ENCODE results near the gene CALHM5. TPM values are rescaled to one million over a fixed set of nuclear protein-coding genes. Genes with fewer than 3 reads are reported as not detected.

Gene CALHM5
- total and polyA plus RNA-seq, 9 of the 15 experiments (the other 6 are each of a cell fraction or from before 2014, with no cell fraction given), result under 0.01 to 0.05 (median 0.02) TPM; not detected in 2

GRCh38 chr6:116511424-116512110, at the start of gene CALHM5 (continued):
- TF ChIP-seq RCOR1 (IDR thresholded peaks at IDR 0.05; ENCODE audit: borderline replicate concordance in 1 of 2, low read depth in 2 of 2, low read length in 2 of 2) (peak in 1 of 2 experiments; percentile 47; a peak in 1 of 4 replicates), TCF15 (CRISPR knock-in tag; IDR thresholded peaks at IDR 0.05) (no peak), THRAP3 (IDR thresholded peaks at IDR 0.05; ENCODE audit: borderline replicate concordance) (no peak), C11orf30 (IDR thresholded peaks at IDR 0.05; ENCODE audit: low read depth) (no peak), ZNF197 (CRISPR knock-in tag; IDR thresholded peaks at IDR 0.05; ENCODE audit: low read depth) (no peak), NRF1 (conservative IDR thresholded peaks at IDR 0.05 in 1 of 2, IDR thresholded peaks at IDR 0.05 in 1 of 2) (no peak), FOXP1 (CRISPR knock-in tag; IDR thresholded peaks at IDR 0.05) (no peak), ZNF57 (CRISPR knock-in tag; IDR thresholded peaks at IDR 0.05) (no peak), PRDM10 (IDR thresholded peaks at IDR 0.05; ENCODE audit: partially characterized antibody) (no peak), PHF20 (IDR thresholded peaks at IDR 0.05; ENCODE audit: partially characterized antibody) (no peak), ZNF408 (CRISPR knock-in tag; IDR thresholded peaks at IDR 0.05; ENCODE audit: low read depth) (no peak), DIDO1 (tag; IDR thresholded peaks at IDR 0.05; ENCODE audit: low read depth) (no peak), MBD1 (CRISPR knock-in tag; IDR thresholded peaks at IDR 0.05) (no peak), MTA2 (IDR thresholded peaks at IDR 0.05; ENCODE audit: low read depth) (no peak), SIRT6 (IDR thresholded peaks at IDR 0.05; ENCODE audit: low read depth, low read length) (no peak), PHB (CRISPR knock-in tag; IDR thresholded peaks at IDR 0.05) (no peak), ZNF431 (CRISPR knock-in tag; IDR thresholded peaks at IDR 0.05) (no peak), ZNF780A (CRISPR knock-in tag; IDR thresholded peaks at IDR 0.05) (no peak), KDM1A (IDR thresholded peaks at IDR 0.05) (0 out of 4 replicates have a peak, but pooled peaks of 1 of the 2 experiments have one; percentile 17), ZNF76 (CRISPR knock-in tag; IDR thresholded peaks at IDR 0.05; ENCODE audit: borderline replicate concordance) (no peak), NELFE (IDR thresholded peaks at IDR 0.05; ENCODE audit: insufficient read depth, insufficient read length) (no peak), ADNP (tag; IDR thresholded peaks at IDR 0.05) (no peak)
